Middle frontal gyrus (tissue), 1 donor: ENCODE data around the gene DVL1.

Source experiments
- DNase-seq: peaks from one replicate; pipeline ENCODE4 v3.0.0-alpha.2; 2015; ENCODE audit warnings: low spot score; ENCODE audit errors: extremely low spot score

Gene DVL1

GRCh38 chr1:1342061-1342562 is 7.1 kb downstream of the DVL1 start:
- no peak for DNase-seq

GRCh38 chr1:1341549-1342021 is 7.6 kb downstream of the DVL1 start:
- no peak for DNase-seq

DNA sequence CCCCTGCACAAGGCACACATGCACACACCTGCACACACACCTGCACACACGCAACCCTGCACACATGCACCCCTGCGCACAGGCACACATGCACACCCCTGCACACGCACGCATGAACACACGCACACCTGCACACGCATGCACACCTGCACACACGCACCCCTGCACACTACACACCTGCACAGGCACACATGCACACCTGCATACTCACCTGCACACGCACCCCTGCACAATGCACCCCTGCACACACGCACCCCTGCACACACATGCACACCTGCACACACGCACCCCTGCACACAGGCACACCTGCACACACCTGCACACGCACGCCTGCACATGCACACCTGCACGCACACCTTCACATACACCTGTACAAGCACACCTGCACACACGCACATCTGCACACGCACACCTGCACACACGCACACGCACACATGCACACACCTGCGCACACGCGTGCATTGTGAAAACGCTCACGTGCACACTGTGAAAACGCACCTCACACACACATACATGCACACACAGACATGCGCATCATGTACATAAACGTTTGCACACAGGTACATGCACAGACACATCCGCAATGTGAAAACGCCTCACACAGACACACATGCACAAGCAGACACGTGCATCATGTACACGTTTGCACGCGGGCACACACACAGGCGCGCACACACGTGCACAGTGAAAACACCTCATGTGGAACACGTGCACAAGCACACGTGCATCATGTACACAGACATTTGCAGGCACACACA is 8.2 kb downstream of the DVL1 start:
- DNase-seq, result no peak

GRCh38 chr1:1340185-1340584 is 9.0 kb downstream of the DVL1 start:
- DNase-seq, result no peak

DNA sequence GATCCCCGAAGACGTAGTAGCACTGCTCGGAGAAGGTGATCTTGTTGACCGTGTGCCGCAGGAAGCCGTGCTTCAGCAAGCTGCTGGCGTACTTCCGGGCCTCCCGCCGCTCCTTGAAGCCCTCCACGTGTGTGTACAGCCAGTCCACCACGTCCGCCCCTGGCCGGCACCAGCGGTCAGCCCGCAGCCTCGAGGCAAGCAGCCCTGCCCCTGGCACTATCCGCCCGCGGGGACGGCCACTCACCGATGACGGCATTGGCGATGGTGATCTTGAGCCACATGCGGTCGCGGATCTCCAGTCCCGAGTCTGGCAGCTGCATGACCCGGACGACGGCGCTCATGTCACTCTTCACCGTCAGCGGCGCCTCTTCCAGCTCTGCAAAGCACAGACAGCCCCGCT is 10.9 kb downstream of the DVL1 start:
- DNase-seq, result no peak

- no peak for DNase-seq
These were observed 11.4 kb downstream of the DVL1 start for GRCh38 chr1:1337793-1338147.

- no peak for DNase-seq
These were observed 12.1 kb downstream of the DVL1 start for GRCh38 chr1:1336931-1337792.

DNA sequence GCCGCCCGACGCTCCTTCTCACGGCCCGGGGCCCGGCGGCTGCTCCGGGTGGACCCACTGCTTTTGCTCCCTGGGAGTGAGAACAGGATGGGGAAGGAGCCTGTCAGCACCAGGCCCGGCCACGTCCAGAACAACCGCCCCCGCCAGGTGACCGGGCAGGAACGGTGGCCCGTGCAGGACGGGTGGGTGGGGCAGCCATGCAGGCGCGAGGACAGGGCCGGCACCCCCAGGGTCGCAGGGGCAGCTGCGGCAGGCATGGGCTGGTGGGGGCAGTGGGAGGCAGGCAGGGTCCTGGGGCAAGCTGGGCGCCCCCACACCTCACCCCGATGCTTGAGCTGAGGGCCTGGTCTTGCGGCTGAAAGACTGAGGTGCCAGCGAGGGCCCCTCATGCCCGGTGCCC is 12.8 kb downstream of the DVL1 start:
- no peak for DNase-seq

GRCh38 chr1:1335792-1336248 is 13.4 kb downstream of the DVL1 start:
- no peak for DNase-seq

DNA sequence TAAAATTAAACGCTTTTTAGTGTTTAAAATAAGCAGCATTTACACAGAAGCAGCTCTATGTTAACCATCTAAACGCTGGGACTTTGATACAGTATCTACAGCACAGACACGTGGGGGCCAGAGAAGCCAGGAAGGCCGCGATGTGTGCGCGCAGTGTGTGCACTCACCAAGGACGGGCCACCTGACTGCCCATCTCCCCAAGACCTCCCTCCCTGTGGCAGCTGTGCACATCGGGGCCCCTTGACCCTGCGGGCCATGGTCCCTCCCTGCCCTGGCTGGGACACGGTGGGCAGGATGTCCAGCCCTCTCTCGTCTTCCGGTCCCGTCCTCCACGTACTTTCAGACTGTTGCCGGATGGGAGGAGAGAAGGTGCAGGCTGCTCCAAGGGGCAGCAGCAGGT is 13.9 kb downstream of the DVL1 start:
- no peak for DNase-seq

DNA sequence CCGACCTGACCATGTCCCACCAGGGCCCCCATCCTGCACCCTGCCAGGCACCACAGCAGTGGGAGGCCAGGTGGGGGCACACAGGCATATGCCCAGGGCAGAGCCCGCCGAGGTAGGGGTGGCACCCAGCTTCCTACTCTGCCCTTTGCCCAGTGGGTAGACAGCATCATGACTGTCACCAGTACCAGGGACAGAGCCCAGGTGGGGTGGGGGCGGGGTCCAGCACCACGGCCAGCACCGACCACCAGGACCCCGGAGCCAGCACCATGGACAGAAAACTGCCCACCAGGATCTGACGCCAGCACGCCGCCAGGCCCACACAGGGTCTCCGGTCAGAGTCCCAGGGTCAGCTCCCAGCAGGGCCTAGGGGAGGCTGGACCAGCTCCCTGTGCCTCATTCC is 14.4 kb downstream of the DVL1 start:
- DNase-seq, result no peak

GRCh38 chr1:1333551-1334241 is 15.5 kb downstream of the DVL1 start:
- no peak for DNase-seq

DNA sequence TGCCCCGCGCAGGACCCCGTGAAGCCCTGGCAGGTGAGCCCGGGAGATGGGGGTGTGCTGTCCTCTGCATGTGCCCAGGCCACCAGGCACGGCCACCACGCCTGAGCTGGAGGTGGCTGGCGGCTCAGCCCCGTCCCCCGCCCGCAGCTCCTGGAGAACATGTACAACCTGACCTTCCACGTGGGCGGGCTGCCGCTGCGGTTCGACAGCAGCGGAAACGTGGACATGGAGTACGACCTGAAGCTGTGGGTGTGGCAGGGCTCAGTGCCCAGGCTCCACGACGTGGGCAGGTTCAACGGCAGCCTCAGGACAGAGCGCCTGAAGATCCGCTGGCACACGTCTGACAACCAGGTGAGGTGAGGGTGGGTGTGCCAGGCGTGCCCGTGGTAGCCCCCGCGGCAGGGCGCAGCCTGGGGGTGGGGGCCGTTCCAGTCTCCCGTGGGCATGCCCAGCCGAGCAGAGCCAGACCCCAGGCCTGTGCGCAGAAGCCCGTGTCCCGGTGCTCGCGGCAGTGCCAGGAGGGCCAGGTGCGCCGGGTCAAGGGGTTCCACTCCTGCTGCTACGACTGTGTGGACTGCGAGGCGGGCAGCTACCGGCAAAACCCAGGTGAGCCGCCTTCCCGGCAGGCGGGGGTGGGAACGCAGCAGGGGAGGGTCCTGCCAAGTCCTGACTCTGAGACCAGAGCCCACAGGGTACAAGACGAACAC is 16.3 kb downstream of the DVL1 start:
- DNase-seq, result no peak

GRCh38 chr1:1332031-1332755 is 17.0 kb downstream of the DVL1 start:
- no peak for DNase-seq

GRCh38 chr1:1331068-1331965 is 17.9 kb downstream of the DVL1 start, which contains the start of gene TAS1R3:
TAS1R3 (plus strand) TSS chr1:1331280; CDS start chr1:1331346, 66 bp downstream.
- DNase-seq, result no peak

- no peak for DNase-seq
These were observed 18.7 kb downstream of the DVL1 start for GRCh38 chr1:1330366-1331067.

- DNase-seq, result no peak
These were observed 19.7 kb downstream of the DVL1 start for GRCh38 chr1:1329304-1330210.

DNA sequence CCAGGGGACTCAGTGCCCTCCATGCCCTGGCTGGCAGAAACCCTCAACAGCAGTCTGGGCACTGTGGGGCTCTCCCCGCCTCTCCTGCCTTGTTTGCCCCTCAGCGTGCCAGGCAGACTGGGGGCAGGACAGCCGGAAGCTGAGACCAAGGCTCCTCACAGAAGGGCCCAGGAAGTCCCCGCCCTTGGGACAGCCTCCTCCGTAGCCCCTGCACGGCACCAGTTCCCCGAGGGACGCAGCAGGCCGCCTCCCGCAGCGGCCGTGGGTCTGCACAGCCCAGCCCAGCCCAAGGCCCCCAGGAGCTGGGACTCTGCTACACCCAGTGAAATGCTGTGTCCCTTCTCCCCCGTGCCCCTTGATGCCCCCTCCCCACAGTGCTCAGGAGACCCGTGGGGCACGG is 21.0 kb downstream of the DVL1 start:
- DNase-seq, result no peak
